PC-9 (cell line): ENCODE data around the gene OBSCN. TPM values are rescaled to one million over a fixed set of nuclear protein-coding genes. Genes with fewer than 3 reads are reported as not detected.

Source experiments
- BruUV-seq: library from RNA; stranded (reverse); fragments of 400-500 nt; replicated peaks from 2 replicates; lab custom pipeline; 2021; lab: Mats Ljungman, UMichigan
- CTCF ChIA-PET: fragments of 300-600 bp; sonication (Branson Sonifier 250); formaldehyde crosslinking; loops from one replicate; lab custom pipeline; 2022; ENCODE audit warnings: antibody characterized with exemption; lab: Charles Lee
- POLR2A ChIA-PET: fragments of 300-600 bp; sonication (Branson Sonifier 250); formaldehyde crosslinking; loops from one replicate; lab custom pipeline; 2022; ENCODE audit warnings: antibody characterized with exemption; ENCODE audit not compliant: unreplicated experiment; lab: Charles Lee
- DNase-seq, 2 experiments: peaks; one replicate each; pipeline versions ENCODE4 v3.0.0 to v3.0.0-alpha.2; 2015 to 2022; ENCODE audit warnings: mixed read lengths in 1 of 2
- H2AFZ ChIP-seq: fragments of 200-600 bp; sonication (generic); 2 replicates; pipeline ENCODE4 v1.8.1; 2017; ENCODE audit warnings: antibody characterized with exemption
- H3F3A ChIP-seq: fragments of 200-600 bp; sonication (generic); 2 replicates; pipeline ENCODE4 v1.8.1; 2017; ENCODE audit warnings: antibody characterized with exemption, mild to moderate bottlenecking, low read depth; ENCODE audit not compliant: insufficient read depth
- H3K27ac ChIP-seq: fragments of 200-600 bp; sonication (generic); 2 replicates; pipeline ENCODE4 v1.6.1; 2016; ENCODE audit warnings: mixed run types
- H3K27me3 ChIP-seq: fragments of 200-600 bp; sonication (generic); 2 replicates; pipeline ENCODE4 v1.6.1; 2016; ENCODE audit warnings: low read depth, mixed run types; ENCODE audit not compliant: insufficient read depth
- H3K36me3 ChIP-seq: fragments of 200-600 bp; sonication (generic); 2 replicates; pipeline ENCODE4 v1.6.1; 2016; ENCODE audit warnings: low read depth, mixed run types
- H3K4me1 ChIP-seq: fragments of 200-600 bp; sonication (generic); replicated peaks from 2 replicates; pipeline ENCODE4 v1.6.1; 2016; ENCODE audit warnings: mixed run types; ENCODE audit not compliant: insufficient read depth
- H3K4me2 ChIP-seq: fragments of 200-600 bp; sonication (generic); 2 replicates; pipeline ENCODE4 v1.6.1; 2017; ENCODE audit warnings: mixed run types
- H3K4me3 ChIP-seq: fragments of 200-600 bp; sonication (generic); 2 replicates; pipeline ENCODE4 v1.6.1; 2016; ENCODE audit warnings: mixed run types
- H3K79me2 ChIP-seq: fragments of 200-600 bp; sonication (generic); 2 replicates; pipeline ENCODE4 v1.6.1; 2017; ENCODE audit warnings: low read depth, mixed run types
- H3K9me2 ChIP-seq: fragments of 200-600 bp; sonication (generic); 2 replicates; pipeline ENCODE4 v1.8.1; 2017; ENCODE audit warnings: mild to moderate bottlenecking; ENCODE audit not compliant: insufficient read depth
- H3K9me3 ChIP-seq: fragments of 200-600 bp; sonication (generic); 2 replicates; pipeline ENCODE4 v1.8.1; 2016; ENCODE audit warnings: low read depth; ENCODE audit not compliant: insufficient read depth
- H4K20me1 ChIP-seq: fragments of 200-600 bp; sonication (generic); 2 replicates; pipeline ENCODE4 v1.8.1; 2017; ENCODE audit not compliant: insufficient read depth
- EZH2 ChIP-seq: fragments of 200-600 bp; sonication (generic); IDR thresholded peaks from 2 replicates; pipeline ENCODE4 v1.8.0; 2017; ENCODE audit warnings: antibody characterized with exemption, low read depth
- intact Hi-C: fragments of 100-400 bp; cut with micrococcal nuclease; formaldehyde crosslinking; loops from one replicate; pipeline ENCODE4 v1.10.0; 2022; ENCODE audit not compliant: unreplicated experiment
- total RNA-seq: library from RNA; stranded (reverse); gene quantifications from 2 replicates; pipeline ENCODE4 v1.2.3, GENCODE V29; 2021
- TF ChIP-seq, protein P1 (sequence below): fragments of 200-600 bp; sonication (generic); conservative IDR thresholded peaks from 2 replicates; pipeline ENCODE4 v1.6.1; 2017; ENCODE audit warnings: mixed run types, antibody characterized with exemption, mild to moderate bottlenecking, moderate library complexity

Gene OBSCN
- total RNA-seq, 1 experiment from 2014 or later: 62.9 TPM

DNA sequence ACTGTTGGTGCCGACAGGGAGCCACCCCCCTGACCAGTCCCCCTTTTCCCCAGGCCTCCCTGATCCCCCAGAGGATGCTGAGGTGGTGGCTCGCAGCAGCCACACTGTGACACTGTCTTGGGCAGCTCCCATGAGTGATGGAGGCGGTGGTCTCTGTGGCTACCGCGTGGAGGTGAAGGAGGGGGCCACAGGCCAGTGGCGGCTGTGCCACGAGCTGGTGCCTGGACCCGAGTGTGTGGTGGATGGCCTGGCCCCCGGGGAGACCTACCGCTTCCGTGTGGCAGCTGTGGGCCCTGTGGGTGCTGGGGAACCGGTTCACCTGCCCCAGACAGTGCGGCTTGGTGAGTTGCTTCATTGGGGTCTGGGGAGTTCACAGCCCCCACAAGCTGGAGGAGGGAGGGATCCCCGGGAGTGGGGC lies 109.6 kb downstream of the OBSCN start:
- no peak overlapping the region for H2AFZ ChIP-seq
- H4K20me1 ChIP-seq: no peaks in the 10 kb centered on the region
- TF ChIP-seq, protein P1, sequence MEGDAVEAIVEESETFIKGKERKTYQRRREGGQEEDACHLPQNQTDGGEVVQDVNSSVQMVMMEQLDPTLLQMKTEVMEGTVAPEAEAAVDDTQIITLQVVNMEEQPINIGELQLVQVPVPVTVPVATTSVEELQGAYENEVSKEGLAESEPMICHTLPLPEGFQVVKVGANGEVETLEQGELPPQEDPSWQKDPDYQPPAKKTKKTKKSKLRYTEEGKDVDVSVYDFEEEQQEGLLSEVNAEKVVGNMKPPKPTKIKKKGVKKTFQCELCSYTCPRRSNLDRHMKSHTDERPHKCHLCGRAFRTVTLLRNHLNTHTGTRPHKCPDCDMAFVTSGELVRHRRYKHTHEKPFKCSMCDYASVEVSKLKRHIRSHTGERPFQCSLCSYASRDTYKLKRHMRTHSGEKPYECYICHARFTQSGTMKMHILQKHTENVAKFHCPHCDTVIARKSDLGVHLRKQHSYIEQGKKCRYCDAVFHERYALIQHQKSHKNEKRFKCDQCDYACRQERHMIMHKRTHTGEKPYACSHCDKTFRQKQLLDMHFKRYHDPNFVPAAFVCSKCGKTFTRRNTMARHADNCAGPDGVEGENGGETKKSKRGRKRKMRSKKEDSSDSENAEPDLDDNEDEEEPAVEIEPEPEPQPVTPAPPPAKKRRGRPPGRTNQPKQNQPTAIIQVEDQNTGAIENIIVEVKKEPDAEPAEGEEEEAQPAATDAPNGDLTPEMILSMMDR: no peak
- no peak for TF ChIP-seq EZH2
- ChIA-PET POLR2A (no interaction called here), CTCF (no interaction called here)
- no peaks in the 10 kb centered on the region for H3K4me1 ChIP-seq
- no peak for DNase-seq
- H3F3A ChIP-seq: no peaks in the 10 kb centered on the region
- H3K9me2 ChIP-seq: no peaks in the 10 kb centered on the region
- no peak overlapping the region for H3K27ac ChIP-seq
- H3K27me3 ChIP-seq: no peaks in the 10 kb centered on the region
- no peak overlapping the region for H3K4me2 ChIP-seq
- no peak overlapping the region for H3K4me3 ChIP-seq
- peaks cover 5% of the 10 kb centered on the region for H3K9me3 ChIP-seq
- intact Hi-C loops: no loop called here
- no peaks in the 10 kb centered on the region for H3K36me3 ChIP-seq
- no TSS peak for BruUV-seq
- no peaks in the 10 kb centered on the region for H3K79me2 ChIP-seq

- no peaks in the 10 kb centered on the region for H3K9me2 ChIP-seq
- H4K20me1 ChIP-seq: no peaks in the 10 kb centered on the region
- H3K4me1 ChIP-seq: no peaks in the 10 kb centered on the region
- no peaks in the 10 kb centered on the region for H3K79me2 ChIP-seq
- no peak overlapping the region for H2AFZ ChIP-seq
- no TSS peak for BruUV-seq
- CTCF ChIA-PET: no interaction called here
- no peaks in the 10 kb centered on the region for H3F3A ChIP-seq
- no peak overlapping the region for H3K4me3 ChIP-seq
- POLR2A ChIA-PET: no interaction called here
- no peak overlapping the region for H3K4me2 ChIP-seq
- intact Hi-C loops: no loop called here
- no peak for DNase-seq
- TF ChIP-seq, protein P1: no peak
- no peak for TF ChIP-seq EZH2
- no peaks in the 10 kb centered on the region; the same call in none of the 2 replicates for H3K9me3 ChIP-seq
- no peak overlapping the region for H3K27ac ChIP-seq
- no peaks in the 10 kb centered on the region for H3K27me3 ChIP-seq
- no peaks in the 10 kb centered on the region for H3K36me3 ChIP-seq
Measured at GRCh38 chr1:228317891-228318810, 110.3 kb downstream of the OBSCN start.

DNA sequence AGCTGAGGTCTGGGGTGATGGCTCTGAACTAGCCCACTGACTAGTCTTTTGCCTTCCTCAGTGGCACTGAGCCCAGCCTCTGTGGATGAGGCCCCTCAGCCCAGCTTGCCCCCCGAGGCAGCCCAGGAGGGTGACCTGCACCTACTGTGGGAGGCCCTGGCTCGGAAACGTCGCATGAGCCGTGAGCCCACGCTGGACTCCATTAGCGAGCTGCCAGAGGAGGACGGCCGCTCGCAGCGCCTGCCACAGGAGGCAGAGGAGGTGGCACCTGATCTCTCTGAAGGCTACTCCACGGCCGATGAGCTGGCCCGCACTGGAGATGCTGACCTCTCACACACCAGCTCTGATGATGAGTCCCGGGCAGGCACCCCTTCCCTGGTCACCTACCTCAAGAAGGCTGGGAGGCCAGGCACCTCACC lies 111.0 kb downstream of the OBSCN start:
- no peak for DNase-seq
- TF ChIP-seq, protein P1: no peak
- TF ChIP-seq EZH2: no peak
- POLR2A ChIA-PET: no interaction called here
- Histone ChIP-seq H2AFZ (no peak overlapping the region), H3K4me2 (no peak overlapping the region), H4K20me1 (no peaks in the 10 kb centered on the region), H3K36me3 (no peaks in the 10 kb centered on the region), H3K4me3 (no peak overlapping the region), H3K9me2 (no peaks in the 10 kb centered on the region), H3K27me3 (no peaks in the 10 kb centered on the region), H3K79me2 (no peaks in the 10 kb centered on the region), H3F3A (no peaks in the 10 kb centered on the region), H3K27ac (no peak overlapping the region), H3K4me1 (no peaks in the 10 kb centered on the region), H3K9me3 (no peaks in the 10 kb centered on the region; the same call in none of the 2 replicates)
- CTCF ChIA-PET: no interaction called here
- intact Hi-C loops: no loop called here
- BruUV-seq: no TSS peak
